Glutamatergic neuron (in vitro differentiated cells): ENCODE measurements around the gene GRHL1. TPM values are rescaled to one million over a fixed set of nuclear protein-coding genes. Genes with fewer than 3 reads are reported as not detected.
A peak's percentile ranks its signal among the peaks of the same experiment; 100 is the strongest.

ENCODE experiments used
- DNase-seq: peaks from one replicate; pipeline ENCODE4 v3.0.0; 2022
- H3K27ac Mint-ChIP-seq: one replicate; pipeline ENCODE4 v1.8.0; 2020; ENCODE audit warnings: mild to moderate bottlenecking, mixed read lengths, inconsistent platforms; ENCODE audit not compliant: unreplicated experiment
- H3K27me3 Mint-ChIP-seq: one replicate; pipeline ENCODE4 v1.8.0; 2020; ENCODE audit warnings: mild to moderate bottlenecking, moderate library complexity, mixed read lengths, inconsistent platforms; ENCODE audit not compliant: unreplicated experiment
- H3K36me3 Mint-ChIP-seq: one replicate; pipeline ENCODE4 v1.8.0; 2020; ENCODE audit warnings: mild to moderate bottlenecking, mixed read lengths, inconsistent platforms; ENCODE audit not compliant: unreplicated experiment
- H3K4me1 Mint-ChIP-seq: one replicate; pipeline ENCODE4 v1.8.0; 2020; ENCODE audit warnings: mild to moderate bottlenecking, low read depth, mixed read lengths, inconsistent platforms; ENCODE audit not compliant: unreplicated experiment
- H3K4me3 Mint-ChIP-seq: one replicate; pipeline ENCODE4 v1.8.0; 2020; ENCODE audit warnings: mild to moderate bottlenecking, mixed read lengths, inconsistent platforms; ENCODE audit not compliant: unreplicated experiment
- H3K9me3 Mint-ChIP-seq: one replicate; pipeline ENCODE4 v1.8.0; 2020; ENCODE audit warnings: mild to moderate bottlenecking, moderate library complexity, mixed read lengths, inconsistent platforms; ENCODE audit not compliant: unreplicated experiment
- total RNA-seq: library from RNA; stranded (reverse); fragmentation: NEBNext Ultra II Directional; extraction: Animal tissue kit (Norgen Biotek cat#: 25700); gene quantifications from one replicate; pipeline ENCODE4 v1.2.1, GENCODE V29; 2021; ENCODE audit not compliant: unreplicated experiment
- TF ChIP-seq, protein P1 (sequence below): fragments of 200-600 bp; sonication (generic); IDR thresholded peaks from one replicate; pipeline ENCODE4 v1.5.0; 2021; ENCODE audit not compliant: partially characterized antibody, unreplicated experiment

GRHL1 gene
- total RNA-seq, 1 donor from 2014 or later: 4.3 TPM

DNA sequence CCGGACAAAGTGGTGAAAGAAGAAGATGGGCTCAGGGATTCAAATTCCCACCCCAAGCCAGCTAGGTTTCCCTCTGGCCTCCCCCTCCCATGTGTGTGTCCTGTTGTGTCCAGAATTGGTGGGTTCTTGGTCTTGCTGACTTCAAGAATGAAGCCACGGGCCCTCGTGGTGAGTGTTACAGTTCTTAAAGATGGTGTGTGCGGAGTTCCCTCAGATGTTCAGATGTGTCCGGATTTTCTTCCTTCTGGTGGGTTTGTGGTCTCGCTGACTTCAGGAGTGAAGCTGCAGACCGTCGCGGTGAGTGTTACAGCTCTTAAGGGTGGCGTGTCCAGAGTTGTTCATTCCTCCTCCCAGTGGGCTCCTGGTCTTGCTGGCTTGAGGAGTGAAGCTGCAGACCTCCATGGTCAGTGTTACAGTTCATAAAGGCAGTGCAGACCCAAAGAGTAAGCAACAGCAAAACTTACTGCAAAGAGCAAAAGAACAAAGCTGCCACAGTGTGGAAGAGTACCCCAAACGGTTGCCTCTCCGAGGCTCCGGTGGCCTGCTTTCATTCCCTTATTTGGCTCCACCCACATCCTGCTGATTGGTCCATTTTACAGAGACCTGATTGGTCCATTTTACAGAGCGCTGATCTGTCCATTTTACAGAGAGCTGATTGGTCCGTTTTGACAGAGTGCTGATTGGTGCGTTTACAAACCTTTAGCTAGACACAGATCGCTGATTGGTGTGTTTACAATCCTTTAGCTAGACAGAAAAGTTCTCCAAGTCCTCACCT, 54.2 kb downstream of the GRHL1 start:
- Mint-ChIP-seq H3K4me1 (no peaks in the 10 kb centered on the region), H3K27me3 (no peaks in the 10 kb centered on the region), H3K36me3 (peaks cover 6% of the 10 kb centered on the region), H3K4me3 (no peak overlapping the region), H3K27ac (no peak overlapping the region), H3K9me3 (peaks cover 4% of the 10 kb centered on the region)
- no peak for DNase-seq
- TF ChIP-seq, protein P1, sequence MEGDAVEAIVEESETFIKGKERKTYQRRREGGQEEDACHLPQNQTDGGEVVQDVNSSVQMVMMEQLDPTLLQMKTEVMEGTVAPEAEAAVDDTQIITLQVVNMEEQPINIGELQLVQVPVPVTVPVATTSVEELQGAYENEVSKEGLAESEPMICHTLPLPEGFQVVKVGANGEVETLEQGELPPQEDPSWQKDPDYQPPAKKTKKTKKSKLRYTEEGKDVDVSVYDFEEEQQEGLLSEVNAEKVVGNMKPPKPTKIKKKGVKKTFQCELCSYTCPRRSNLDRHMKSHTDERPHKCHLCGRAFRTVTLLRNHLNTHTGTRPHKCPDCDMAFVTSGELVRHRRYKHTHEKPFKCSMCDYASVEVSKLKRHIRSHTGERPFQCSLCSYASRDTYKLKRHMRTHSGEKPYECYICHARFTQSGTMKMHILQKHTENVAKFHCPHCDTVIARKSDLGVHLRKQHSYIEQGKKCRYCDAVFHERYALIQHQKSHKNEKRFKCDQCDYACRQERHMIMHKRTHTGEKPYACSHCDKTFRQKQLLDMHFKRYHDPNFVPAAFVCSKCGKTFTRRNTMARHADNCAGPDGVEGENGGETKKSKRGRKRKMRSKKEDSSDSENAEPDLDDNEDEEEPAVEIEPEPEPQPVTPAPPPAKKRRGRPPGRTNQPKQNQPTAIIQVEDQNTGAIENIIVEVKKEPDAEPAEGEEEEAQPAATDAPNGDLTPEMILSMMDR: no peak

DNA sequence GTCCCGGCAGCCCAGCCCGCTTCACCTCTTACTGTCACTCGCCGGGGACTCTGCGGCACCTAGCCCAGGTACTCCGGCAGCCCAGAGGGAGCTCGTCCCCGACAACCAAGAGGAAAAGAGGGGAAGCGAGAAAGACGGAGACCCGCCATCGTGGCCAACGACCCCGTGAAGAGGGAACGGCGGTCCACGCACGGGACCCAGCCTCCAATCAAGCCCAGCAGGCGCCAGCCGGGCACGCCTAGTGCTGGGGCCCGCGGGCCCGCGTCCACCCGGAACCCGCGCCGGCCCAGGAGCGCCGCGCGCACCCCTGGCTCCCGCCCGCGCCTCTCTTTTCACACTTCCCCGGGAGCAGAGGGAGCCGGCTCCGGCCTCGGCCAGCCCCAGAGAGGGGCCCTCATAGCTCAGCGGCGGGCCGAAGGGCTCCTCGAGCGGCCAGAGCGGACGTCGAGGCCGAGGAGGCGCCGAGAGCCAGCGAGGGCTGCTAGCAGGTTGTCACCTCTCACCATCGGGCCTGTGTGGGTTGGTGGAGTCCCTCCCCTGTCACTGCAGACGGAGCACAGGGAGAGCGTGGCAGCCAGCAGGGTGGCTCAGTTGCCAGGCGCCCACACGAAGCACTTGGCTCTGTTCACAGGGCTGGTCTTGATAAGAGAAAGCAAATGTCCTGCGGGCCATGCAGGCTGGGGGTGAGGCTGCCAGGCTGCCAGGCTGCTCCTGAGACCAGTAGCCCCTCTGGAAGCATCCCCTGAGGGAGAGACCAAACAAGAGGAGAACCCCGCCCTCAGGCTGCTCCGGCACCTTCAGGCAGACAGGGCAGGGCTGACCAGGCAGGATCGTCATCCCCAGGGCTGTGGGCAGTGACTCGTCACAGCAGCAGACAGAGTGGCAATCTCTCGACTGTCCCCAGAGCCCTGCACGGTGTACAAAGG, 55.0 kb downstream of the GRHL1 start:
- Mint-ChIP-seq H3K4me1 (no peaks in the 10 kb centered on the region), H3K27me3 (no peaks in the 10 kb centered on the region), H3K27ac (no peak overlapping the region), H3K9me3 (peaks cover 4% of the 10 kb centered on the region), H3K4me3 (no peak overlapping the region), H3K36me3 (peaks cover 6% of the 10 kb centered on the region)
- DNase-seq: no peak
- TF ChIP-seq, protein P1: no peak

DNA sequence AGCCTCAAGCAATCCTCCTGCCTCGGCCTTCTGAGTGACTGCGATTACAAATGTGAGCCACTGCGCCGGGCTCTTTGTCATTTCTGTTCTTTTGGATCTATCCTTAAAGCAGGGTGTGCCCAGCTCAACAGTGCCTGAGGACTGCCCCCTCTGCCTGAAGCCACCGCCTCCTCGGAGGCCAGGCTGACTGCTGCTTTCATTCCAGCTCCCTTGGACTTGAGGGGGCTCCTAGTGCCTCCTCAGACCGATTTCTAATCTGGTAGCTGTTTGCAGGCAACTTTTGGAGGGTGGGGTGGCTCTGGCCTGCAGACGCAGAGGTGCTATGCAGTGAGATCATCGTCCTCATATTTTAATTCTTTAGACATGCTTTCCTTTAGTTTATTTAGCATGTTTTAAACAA, 55.9 kb downstream of the GRHL1 start:
- Mint-ChIP-seq H3K36me3 (peaks cover 6% of the 10 kb centered on the region), H3K9me3 (peaks cover 4% of the 10 kb centered on the region), H3K4me3 (no peak overlapping the region), H3K27ac (no peak overlapping the region), H3K4me1 (no peaks in the 10 kb centered on the region), H3K27me3 (no peaks in the 10 kb centered on the region)
- TF ChIP-seq, protein P1: no peak
- no peak for DNase-seq

DNA sequence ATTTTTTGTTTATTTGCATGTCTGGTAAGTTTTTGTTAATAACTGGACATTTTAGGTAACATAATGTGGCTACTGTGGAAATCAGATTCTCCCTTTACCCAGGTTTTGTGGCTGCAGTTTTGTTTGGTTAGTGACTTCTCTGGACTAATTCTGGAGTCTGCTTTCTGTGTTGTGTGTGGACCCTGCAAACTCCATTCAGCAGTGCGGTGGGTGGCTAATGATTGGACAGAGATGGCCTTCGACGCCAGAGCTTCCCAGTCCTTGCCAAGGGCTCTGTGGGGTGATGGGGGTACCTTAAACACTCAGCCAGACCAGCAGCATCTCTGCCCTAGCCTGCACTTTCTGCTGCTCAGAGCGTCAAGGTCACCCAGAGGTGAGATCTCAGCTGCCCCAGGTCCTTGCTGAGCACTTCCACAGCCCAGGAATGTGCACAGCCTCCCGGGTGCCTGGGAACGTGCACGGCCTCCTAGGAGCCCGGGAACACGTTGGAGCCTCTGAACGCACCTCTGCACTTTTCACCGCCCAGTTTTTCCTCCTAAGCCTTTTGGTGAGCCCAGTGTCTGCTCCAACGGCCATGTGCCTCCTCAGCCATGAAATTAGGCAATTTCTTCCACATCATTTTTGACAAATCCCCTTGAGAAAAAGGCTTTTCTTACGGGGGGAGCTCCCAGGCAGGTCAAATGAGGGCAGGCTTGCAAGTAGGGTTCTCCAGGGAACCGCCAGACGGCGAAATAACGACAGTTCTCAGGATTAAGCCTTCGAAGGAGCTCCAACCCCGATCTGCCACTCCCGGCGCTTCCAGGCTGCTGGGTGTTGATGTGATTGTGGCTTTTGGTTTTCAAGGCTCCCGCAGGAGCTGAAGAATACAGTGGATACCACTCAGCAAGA, 56.7 kb downstream of the GRHL1 start:
- peaks cover 6% of the 10 kb centered on the region for H3K36me3 Mint-ChIP-seq
- H3K27ac Mint-ChIP-seq: no peak overlapping the region
- TF ChIP-seq, protein P1: no peak
- no peaks in the 10 kb centered on the region for H3K27me3 Mint-ChIP-seq
- H3K4me1 Mint-ChIP-seq: no peaks in the 10 kb centered on the region
- no peak for DNase-seq
- H3K4me3 Mint-ChIP-seq: peak overlapping the region; percentile 20
- peaks cover 4% of the 10 kb centered on the region for H3K9me3 Mint-ChIP-seq
